OCI-LY7 (cell line): ENCODE results near the gene RPL32.

Experiments used
- EZH2phosphoT487 ChIP-seq: fragments of 200-600 bp; sonication (generic); IDR thresholded peaks from 2 replicates; pipeline ENCODE4 v1.6.1; 2018; ENCODE audit warnings: low read depth, borderline replicate concordance, mild to moderate bottlenecking, mixed run types, antibody characterized with exemption, low read length, moderate library complexity, mixed read lengths
- TF ChIP-seq, protein P1 (sequence below): fragments of 200-600 bp; sonication (generic); conservative IDR thresholded peaks from 2 replicates; pipeline ENCODE4 v1.5.1; 2014; ENCODE audit warnings: mild to moderate bottlenecking, antibody characterized with exemption, low read length, moderate library complexity, mixed read lengths

GRCh38 chr3:12839156-12839946 is 2.0 kb downstream of the RPL32 start:
- TF ChIP-seq, protein P1, sequence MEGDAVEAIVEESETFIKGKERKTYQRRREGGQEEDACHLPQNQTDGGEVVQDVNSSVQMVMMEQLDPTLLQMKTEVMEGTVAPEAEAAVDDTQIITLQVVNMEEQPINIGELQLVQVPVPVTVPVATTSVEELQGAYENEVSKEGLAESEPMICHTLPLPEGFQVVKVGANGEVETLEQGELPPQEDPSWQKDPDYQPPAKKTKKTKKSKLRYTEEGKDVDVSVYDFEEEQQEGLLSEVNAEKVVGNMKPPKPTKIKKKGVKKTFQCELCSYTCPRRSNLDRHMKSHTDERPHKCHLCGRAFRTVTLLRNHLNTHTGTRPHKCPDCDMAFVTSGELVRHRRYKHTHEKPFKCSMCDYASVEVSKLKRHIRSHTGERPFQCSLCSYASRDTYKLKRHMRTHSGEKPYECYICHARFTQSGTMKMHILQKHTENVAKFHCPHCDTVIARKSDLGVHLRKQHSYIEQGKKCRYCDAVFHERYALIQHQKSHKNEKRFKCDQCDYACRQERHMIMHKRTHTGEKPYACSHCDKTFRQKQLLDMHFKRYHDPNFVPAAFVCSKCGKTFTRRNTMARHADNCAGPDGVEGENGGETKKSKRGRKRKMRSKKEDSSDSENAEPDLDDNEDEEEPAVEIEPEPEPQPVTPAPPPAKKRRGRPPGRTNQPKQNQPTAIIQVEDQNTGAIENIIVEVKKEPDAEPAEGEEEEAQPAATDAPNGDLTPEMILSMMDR: no peak
- TF ChIP-seq EZH2phosphoT487: no peak
